PC-9 (cell line): ENCODE data around the gene JMJD8. TPM values are rescaled to one million over a fixed set of nuclear protein-coding genes. Genes with fewer than 3 reads are reported as not detected.

ENCODE experiments used
- BruUV-seq: library from RNA; stranded (reverse); fragments of 400-500 nt; replicated peaks from 2 replicates; lab custom pipeline; 2021; lab: Mats Ljungman, UMichigan
- CTCF ChIA-PET: fragments of 300-600 bp; sonication (Branson Sonifier 250); formaldehyde crosslinking; loops from one replicate; lab custom pipeline; 2022; ENCODE audit warnings: antibody characterized with exemption; lab: Charles Lee
- POLR2A ChIA-PET: fragments of 300-600 bp; sonication (Branson Sonifier 250); formaldehyde crosslinking; loops from one replicate; lab custom pipeline; 2022; ENCODE audit warnings: antibody characterized with exemption; ENCODE audit not compliant: unreplicated experiment; lab: Charles Lee
- DNase-seq, 2 experiments: peaks; one replicate each; pipeline versions ENCODE4 v3.0.0 to v3.0.0-alpha.2; 2015 to 2022; ENCODE audit warnings: mixed read lengths in 1 of 2
- H2AFZ ChIP-seq: fragments of 200-600 bp; sonication (generic); 2 replicates; pipeline ENCODE4 v1.8.1; 2017; ENCODE audit warnings: antibody characterized with exemption
- H3F3A ChIP-seq: fragments of 200-600 bp; sonication (generic); 2 replicates; pipeline ENCODE4 v1.8.1; 2017; ENCODE audit warnings: antibody characterized with exemption, mild to moderate bottlenecking, low read depth; ENCODE audit not compliant: insufficient read depth
- H3K27ac ChIP-seq: fragments of 200-600 bp; sonication (generic); 2 replicates; pipeline ENCODE4 v1.6.1; 2016; ENCODE audit warnings: mixed run types
- H3K27me3 ChIP-seq: fragments of 200-600 bp; sonication (generic); 2 replicates; pipeline ENCODE4 v1.6.1; 2016; ENCODE audit warnings: low read depth, mixed run types; ENCODE audit not compliant: insufficient read depth
- H3K36me3 ChIP-seq: fragments of 200-600 bp; sonication (generic); 2 replicates; pipeline ENCODE4 v1.6.1; 2016; ENCODE audit warnings: low read depth, mixed run types
- H3K4me1 ChIP-seq: fragments of 200-600 bp; sonication (generic); replicated peaks from 2 replicates; pipeline ENCODE4 v1.6.1; 2016; ENCODE audit warnings: mixed run types; ENCODE audit not compliant: insufficient read depth
- H3K4me2 ChIP-seq: fragments of 200-600 bp; sonication (generic); 2 replicates; pipeline ENCODE4 v1.6.1; 2017; ENCODE audit warnings: mixed run types
- H3K4me3 ChIP-seq: fragments of 200-600 bp; sonication (generic); 2 replicates; pipeline ENCODE4 v1.6.1; 2016; ENCODE audit warnings: mixed run types
- H3K79me2 ChIP-seq: fragments of 200-600 bp; sonication (generic); 2 replicates; pipeline ENCODE4 v1.6.1; 2017; ENCODE audit warnings: low read depth, mixed run types
- H3K9me2 ChIP-seq: fragments of 200-600 bp; sonication (generic); 2 replicates; pipeline ENCODE4 v1.8.1; 2017; ENCODE audit warnings: mild to moderate bottlenecking; ENCODE audit not compliant: insufficient read depth
- H3K9me3 ChIP-seq: fragments of 200-600 bp; sonication (generic); 2 replicates; pipeline ENCODE4 v1.8.1; 2016; ENCODE audit warnings: low read depth; ENCODE audit not compliant: insufficient read depth
- H4K20me1 ChIP-seq: fragments of 200-600 bp; sonication (generic); 2 replicates; pipeline ENCODE4 v1.8.1; 2017; ENCODE audit not compliant: insufficient read depth
- EZH2 ChIP-seq: fragments of 200-600 bp; sonication (generic); IDR thresholded peaks from 2 replicates; pipeline ENCODE4 v1.8.0; 2017; ENCODE audit warnings: antibody characterized with exemption, low read depth
- intact Hi-C: fragments of 100-400 bp; cut with micrococcal nuclease; formaldehyde crosslinking; loops from one replicate; pipeline ENCODE4 v1.10.0; 2022; ENCODE audit not compliant: unreplicated experiment
- total RNA-seq: library from RNA; stranded (reverse); gene quantifications from 2 replicates; pipeline ENCODE4 v1.2.3, GENCODE V29; 2021
- TF ChIP-seq, protein P1 (sequence below): fragments of 200-600 bp; sonication (generic); conservative IDR thresholded peaks from 2 replicates; pipeline ENCODE4 v1.6.1; 2017; ENCODE audit warnings: mixed run types, antibody characterized with exemption, mild to moderate bottlenecking, moderate library complexity

Gene JMJD8
- total RNA-seq, 1 experiment from 2014 or later, result 57.4 TPM

DNA sequence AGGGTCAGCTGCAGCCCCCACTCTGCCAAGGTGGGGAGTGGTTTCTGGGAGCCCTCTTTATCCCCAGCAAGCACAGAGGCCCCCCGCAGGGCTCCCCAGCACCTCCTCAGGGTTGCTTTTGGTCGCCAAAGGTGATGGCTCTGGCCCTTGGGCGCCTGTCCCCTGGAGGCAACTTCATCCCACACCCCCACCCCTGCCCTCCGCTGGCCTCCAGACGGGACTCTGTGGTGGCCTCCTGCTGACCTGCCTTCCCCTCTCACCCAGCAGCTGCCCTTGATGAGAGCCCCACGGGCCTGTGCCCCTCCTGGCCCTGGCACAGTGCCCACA lies 24.0 kb downstream of the JMJD8 start:
- Histone ChIP-seq H3K4me1 (peaks cover 7% of the 10 kb centered on the region; the same call in 1 of the 2 replicates), H3F3A (peaks cover 7% of the 10 kb centered on the region), H3K79me2 (no peaks in the 10 kb centered on the region), H3K27ac (no peak overlapping the region), H3K9me3 (no peaks in the 10 kb centered on the region), H3K4me3 (no peak overlapping the region), H2AFZ (no peak overlapping the region), H3K27me3 (no peaks in the 10 kb centered on the region), H3K9me2 (no peaks in the 10 kb centered on the region), H3K4me2 (no peak overlapping the region), H3K36me3 (no peaks in the 10 kb centered on the region), H4K20me1 (0 out of 2 replicates have a peak, but pooled peaks cover 4% of the 10 kb centered on the region)
- ChIA-PET CTCF (interaction anchor here (0.9 kb wide), 1 partner anchor 16 kb away, joined by 4 read pairs; the partner anchor contains the start of gene RHBDL1), POLR2A (interaction anchor here (0.5 to 0.6 kb wide), 3 partner anchors 12 to 101 kb away, joined by 3 to 4 read pairs (median 4); partner anchors contain the start of gene MSLN)
- intact Hi-C loops, result no loop called here
- BruUV-seq, result no TSS peak
- no peak for DNase-seq
- TF ChIP-seq EZH2, result no peak
- TF ChIP-seq, protein P1, sequence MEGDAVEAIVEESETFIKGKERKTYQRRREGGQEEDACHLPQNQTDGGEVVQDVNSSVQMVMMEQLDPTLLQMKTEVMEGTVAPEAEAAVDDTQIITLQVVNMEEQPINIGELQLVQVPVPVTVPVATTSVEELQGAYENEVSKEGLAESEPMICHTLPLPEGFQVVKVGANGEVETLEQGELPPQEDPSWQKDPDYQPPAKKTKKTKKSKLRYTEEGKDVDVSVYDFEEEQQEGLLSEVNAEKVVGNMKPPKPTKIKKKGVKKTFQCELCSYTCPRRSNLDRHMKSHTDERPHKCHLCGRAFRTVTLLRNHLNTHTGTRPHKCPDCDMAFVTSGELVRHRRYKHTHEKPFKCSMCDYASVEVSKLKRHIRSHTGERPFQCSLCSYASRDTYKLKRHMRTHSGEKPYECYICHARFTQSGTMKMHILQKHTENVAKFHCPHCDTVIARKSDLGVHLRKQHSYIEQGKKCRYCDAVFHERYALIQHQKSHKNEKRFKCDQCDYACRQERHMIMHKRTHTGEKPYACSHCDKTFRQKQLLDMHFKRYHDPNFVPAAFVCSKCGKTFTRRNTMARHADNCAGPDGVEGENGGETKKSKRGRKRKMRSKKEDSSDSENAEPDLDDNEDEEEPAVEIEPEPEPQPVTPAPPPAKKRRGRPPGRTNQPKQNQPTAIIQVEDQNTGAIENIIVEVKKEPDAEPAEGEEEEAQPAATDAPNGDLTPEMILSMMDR, result no peak

DNA sequence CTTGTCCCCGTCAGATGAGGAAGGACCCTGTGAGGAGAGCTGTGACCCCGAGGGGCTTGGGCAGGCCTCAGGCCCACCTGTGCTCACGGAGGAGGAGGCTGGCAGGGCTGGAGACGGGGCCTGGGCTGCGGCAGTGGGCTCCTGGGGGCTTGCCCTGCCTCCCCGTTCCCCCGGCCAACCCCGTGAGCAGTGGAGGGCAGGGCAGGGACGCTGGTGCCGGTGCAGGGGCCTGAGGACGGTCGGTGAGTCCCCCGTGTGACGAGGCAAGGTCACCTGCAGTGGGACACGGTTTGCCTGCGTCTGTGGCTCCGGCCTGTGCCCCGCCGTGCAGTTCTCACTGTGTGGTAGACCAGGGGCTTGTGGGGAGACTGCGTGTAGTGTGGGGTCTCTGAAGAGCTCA lies 24.5 kb downstream of the JMJD8 start:
- Histone ChIP-seq H3K79me2 (no peaks in the 10 kb centered on the region), H3K27me3 (no peaks in the 10 kb centered on the region), H3K4me2 (no peak overlapping the region), H3K36me3 (no peaks in the 10 kb centered on the region), H3K4me3 (no peak overlapping the region), H4K20me1 (0 out of 2 replicates have a peak, but pooled peaks cover 4% of the 10 kb centered on the region), H3K9me2 (no peaks in the 10 kb centered on the region), H2AFZ (no peak overlapping the region), H3F3A (peaks cover 7% of the 10 kb centered on the region), H3K9me3 (no peaks in the 10 kb centered on the region), H3K4me1 (peaks cover 7% of the 10 kb centered on the region; the same call in 1 of the 2 replicates), H3K27ac (no peak overlapping the region)
- TF ChIP-seq EZH2, result no peak
- TF ChIP-seq, protein P1, result no peak
- BruUV-seq, result no TSS peak
- intact Hi-C loops, result no loop called here
- POLR2A ChIA-PET, result interaction anchor here (0.6 kb wide), 1 partner anchor 12 kb away, joined by 3 read pairs; no protein-coding TSS in a partner anchor
- CTCF ChIA-PET, result no interaction called here
- DNase-seq, result no peak

DNA sequence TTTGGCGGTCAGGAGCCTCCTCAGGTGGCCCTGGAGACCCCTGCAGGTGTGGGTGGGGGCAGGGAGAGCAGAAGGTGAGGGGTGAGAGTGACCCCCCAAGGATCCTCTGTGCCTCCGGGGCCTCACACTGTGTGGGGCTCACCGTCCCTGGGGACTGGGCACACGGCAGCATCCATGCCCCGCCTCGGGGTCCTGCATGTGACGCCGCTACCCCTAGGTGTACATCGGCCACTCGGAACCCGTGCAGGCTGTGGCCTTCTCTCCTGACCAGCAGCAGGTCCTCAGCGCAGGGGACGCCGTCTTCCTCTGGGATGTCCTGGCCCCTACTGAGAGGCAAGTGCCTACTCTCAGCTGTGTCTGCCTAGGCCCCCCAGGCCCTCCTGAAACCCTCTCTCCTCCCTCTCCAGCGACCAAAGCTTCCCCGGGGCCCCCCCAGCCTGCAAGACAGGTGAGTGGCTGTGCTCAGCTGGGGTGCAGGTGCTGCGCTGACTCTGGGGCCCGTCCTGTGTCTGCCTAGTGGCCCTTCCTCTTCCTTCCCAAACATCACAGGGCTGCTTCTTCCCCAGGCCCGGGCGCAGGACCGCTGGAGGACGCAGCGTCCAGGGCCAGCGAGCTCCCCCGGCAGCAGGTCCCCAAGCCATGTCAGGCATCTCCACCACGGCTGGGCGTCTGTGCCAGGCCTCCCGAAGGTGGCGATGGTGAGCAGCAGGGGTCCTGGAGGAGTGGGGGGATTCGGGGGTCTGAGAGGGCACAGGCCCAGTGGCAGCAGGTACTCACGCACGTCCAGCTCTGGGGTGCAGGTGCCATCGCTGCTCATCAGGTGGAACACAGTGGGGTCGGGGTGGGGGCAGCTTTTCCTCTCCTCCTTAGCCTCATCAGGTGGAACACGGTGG lies 25.2 kb downstream of the JMJD8 start:
- Histone ChIP-seq H3K27ac (no peak overlapping the region), H3K27me3 (no peaks in the 10 kb centered on the region), H4K20me1 (0 out of 2 replicates have a peak, but pooled peaks cover 4% of the 10 kb centered on the region), H3K4me2 (no peak overlapping the region), H3K9me3 (no peaks in the 10 kb centered on the region), H3K4me3 (no peak overlapping the region), H3K4me1 (peaks cover 7% of the 10 kb centered on the region; the same call in 1 of the 2 replicates), H3F3A (peaks cover 7% of the 10 kb centered on the region), H2AFZ (no peak overlapping the region), H3K79me2 (no peaks in the 10 kb centered on the region), H3K36me3 (no peaks in the 10 kb centered on the region), H3K9me2 (no peaks in the 10 kb centered on the region)
- DNase-seq, result no peak
- intact Hi-C loops, result no loop called here
- TF ChIP-seq EZH2, result no peak
- TF ChIP-seq, protein P1, result no peak
- no TSS peak for BruUV-seq
- ChIA-PET POLR2A (no interaction called here), CTCF (interaction anchor here (0.5 kb wide), 2 partner anchors 46 to 306 kb away, joined by 3 read pairs; partner anchors contain the start of gene AXIN1)
